ENCODE results near the gene MZF1. TPM values are rescaled to one million over a fixed set of nuclear protein-coding genes. Genes with fewer than 3 reads are reported as not detected.

Gene MZF1
- total RNA-seq, 1 experiment from 2014 or later: not detected

DNA sequence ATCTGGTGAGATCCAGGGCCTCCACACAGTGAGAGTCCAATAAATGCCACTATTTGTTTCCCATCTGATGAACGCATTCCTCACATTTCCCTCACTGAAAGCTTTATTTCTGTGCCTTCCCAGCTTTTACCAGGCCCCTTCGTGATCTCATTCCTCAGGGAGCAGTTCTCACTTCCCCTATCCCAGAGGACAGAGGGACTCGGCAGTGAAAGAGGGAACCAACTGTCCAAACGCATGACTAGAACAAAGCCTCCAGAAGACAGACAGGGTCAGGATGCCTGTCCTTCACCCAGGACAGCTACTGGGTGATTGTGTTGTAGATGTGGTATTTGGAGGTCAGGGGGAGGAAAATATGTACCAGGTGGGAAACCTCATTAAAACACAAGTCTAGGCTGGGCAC, 51.5 kb downstream of the MZF1 start:
- intact Hi-C loops (cut with micrococcal nuclease; ENCODE audit: unreplicated experiment): loop anchor here (2.0 kb wide), 1 partner anchor 303 kb away; no protein-coding TSS in a partner anchor
- POLR2A ChIA-PET (ENCODE audit: unreplicated experiment): no interaction called here
- H3K27ac ChIP-seq: no peak overlapping the region

DNA sequence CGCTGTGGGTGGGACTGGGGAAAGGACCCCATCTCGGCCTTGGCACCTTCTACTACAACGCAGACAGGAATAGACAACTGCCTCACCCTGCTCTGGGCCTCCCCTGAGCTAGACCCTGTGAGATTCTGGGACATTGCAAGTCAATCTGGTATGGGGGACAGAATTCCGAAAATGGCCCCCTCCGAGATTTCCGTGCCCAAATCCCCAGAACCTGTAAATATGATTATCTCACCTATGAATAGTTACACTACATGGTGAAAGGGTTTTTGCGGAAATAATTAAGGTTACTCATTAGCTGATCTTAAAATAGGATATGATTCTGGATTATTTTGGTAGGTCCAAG, 52.9 kb downstream of the MZF1 start:
- H3K79me2 ChIP-seq (ENCODE audit: low read depth): peaks cover 18% of the 10 kb centered on the region
- ChIA-PET CTCF (interaction anchor here (0.6 to 1.6 kb wide), 2 partner anchors 194 to 1416 kb away, joined by 4 read pairs; partner anchors contain the start of gene ZSCAN22), POLR2A (ENCODE audit: unreplicated experiment) (interaction anchor here (0.7 to 1.4 kb wide), 3 partner anchors 35 to 157 kb away, joined by 3 to 8 read pairs (median 3); partner anchors contain the start of genes CHMP2A and ZNF497)
- H3K4me2 ChIP-seq: peak overlapping the region; percentile 95
- no peak for DNase-seq
- no peaks in the 10 kb centered on the region for H3K9me3 ChIP-seq (ENCODE audit: insufficient read depth, low read depth)
- peaks cover 10% of the 10 kb centered on the region for H3K4me1 ChIP-seq (replicated peaks; ENCODE audit: insufficient read depth)
- H3F3A ChIP-seq (ENCODE audit: insufficient read depth, low read depth): peaks cover 14% of the 10 kb centered on the region; the same call in 1 of the 2 replicates
- peak overlapping the region; percentile 83 for H3K4me3 ChIP-seq
- no peaks in the 10 kb centered on the region for H3K36me3 ChIP-seq (ENCODE audit: low read depth)
- H3K27me3 ChIP-seq (ENCODE audit: insufficient read depth, low read depth): no peaks in the 10 kb centered on the region
- intact Hi-C loops (cut with micrococcal nuclease; ENCODE audit: unreplicated experiment): loop anchor here (2.0 kb wide), 1 partner anchor 301 kb away; no protein-coding TSS in a partner anchor
- no peaks in the 10 kb centered on the region for H4K20me1 ChIP-seq (ENCODE audit: insufficient read depth)
- no peaks in the 10 kb centered on the region for H3K9me2 ChIP-seq (ENCODE audit: insufficient read depth)
- H2AFZ ChIP-seq: peak overlapping the region; percentile 92
- TF ChIP-seq, protein P1, sequence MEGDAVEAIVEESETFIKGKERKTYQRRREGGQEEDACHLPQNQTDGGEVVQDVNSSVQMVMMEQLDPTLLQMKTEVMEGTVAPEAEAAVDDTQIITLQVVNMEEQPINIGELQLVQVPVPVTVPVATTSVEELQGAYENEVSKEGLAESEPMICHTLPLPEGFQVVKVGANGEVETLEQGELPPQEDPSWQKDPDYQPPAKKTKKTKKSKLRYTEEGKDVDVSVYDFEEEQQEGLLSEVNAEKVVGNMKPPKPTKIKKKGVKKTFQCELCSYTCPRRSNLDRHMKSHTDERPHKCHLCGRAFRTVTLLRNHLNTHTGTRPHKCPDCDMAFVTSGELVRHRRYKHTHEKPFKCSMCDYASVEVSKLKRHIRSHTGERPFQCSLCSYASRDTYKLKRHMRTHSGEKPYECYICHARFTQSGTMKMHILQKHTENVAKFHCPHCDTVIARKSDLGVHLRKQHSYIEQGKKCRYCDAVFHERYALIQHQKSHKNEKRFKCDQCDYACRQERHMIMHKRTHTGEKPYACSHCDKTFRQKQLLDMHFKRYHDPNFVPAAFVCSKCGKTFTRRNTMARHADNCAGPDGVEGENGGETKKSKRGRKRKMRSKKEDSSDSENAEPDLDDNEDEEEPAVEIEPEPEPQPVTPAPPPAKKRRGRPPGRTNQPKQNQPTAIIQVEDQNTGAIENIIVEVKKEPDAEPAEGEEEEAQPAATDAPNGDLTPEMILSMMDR (conservative IDR thresholded peaks at IDR 0.05): no peak
- TF ChIP-seq EZH2 (IDR thresholded peaks at IDR 0.05; ENCODE audit: low read depth): no peak
- H3K27ac ChIP-seq: peak overlapping the region; percentile 68
- BruUV-seq (replicated peaks): TSS peak; percentile 86

More for the DNA sequence above, 51.5 kb downstream of the MZF1 start:
- Histone ChIP-seq H3F3A (ENCODE audit: insufficient read depth, low read depth) (peaks cover 14% of the 10 kb centered on the region; the same call in 1 of the 2 replicates), H3K27me3 (ENCODE audit: insufficient read depth, low read depth) (no peaks in the 10 kb centered on the region), H2AFZ (no peak overlapping the region), H4K20me1 (ENCODE audit: insufficient read depth) (no peaks in the 10 kb centered on the region), H3K36me3 (ENCODE audit: low read depth) (no peaks in the 10 kb centered on the region), H3K4me1 (replicated peaks; ENCODE audit: insufficient read depth) (peaks cover 10% of the 10 kb centered on the region), H3K4me3 (no peak overlapping the region), H3K9me2 (ENCODE audit: insufficient read depth) (no peaks in the 10 kb centered on the region), H3K4me2 (no peak overlapping the region), H3K9me3 (ENCODE audit: insufficient read depth, low read depth) (no peaks in the 10 kb centered on the region), H3K79me2 (ENCODE audit: low read depth) (peaks cover 18% of the 10 kb centered on the region)
- TF ChIP-seq, protein P1 (conservative IDR thresholded peaks at IDR 0.05): no peak
- TF ChIP-seq EZH2 (IDR thresholded peaks at IDR 0.05; ENCODE audit: low read depth): no peak
- CTCF ChIA-PET: no interaction called here
- DNase-seq: no peak
- BruUV-seq (replicated peaks): no TSS peak

DNA sequence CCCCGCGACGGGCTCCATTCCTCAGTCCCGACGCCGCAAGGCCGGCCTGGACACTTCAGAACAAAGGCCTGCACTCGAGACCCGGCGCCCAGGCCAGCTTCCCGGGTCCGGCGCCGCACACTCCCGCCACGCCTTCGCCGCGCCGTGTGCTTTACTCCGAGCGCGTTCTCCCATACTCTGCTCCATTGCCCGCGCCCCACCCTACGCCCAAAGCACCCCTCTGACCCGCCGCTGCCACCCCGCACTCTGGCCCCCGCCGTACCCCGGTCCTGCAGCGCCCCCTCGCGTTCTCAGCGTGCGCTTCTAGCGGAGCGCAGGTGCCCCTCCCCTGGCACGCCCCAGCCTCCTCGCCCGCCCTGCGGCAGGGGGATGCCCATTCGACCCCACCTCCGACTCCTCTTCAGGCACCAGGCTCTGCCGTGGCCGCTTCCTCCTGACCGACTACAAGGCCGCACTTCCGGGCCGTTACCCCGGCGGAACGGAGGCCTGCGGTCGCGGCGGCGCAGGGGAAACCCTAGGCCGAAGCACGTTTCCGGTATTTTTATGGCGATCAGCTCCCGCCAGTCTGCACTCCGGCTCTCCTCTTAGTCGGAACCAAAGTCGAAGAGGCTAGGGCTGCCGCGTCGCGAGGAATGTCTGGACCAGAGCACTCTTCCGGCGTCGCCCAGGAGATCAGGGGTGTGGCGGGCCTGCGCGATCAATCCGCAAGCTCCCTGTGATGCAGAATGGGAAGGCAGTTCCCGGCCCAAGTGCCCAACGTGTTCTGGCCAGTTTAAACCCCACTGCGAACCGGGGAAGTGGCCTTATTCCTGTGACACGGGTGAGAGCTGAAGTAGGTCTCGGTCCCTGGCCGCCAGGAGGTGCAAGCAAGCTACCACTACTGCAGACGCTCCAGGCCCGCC, 53.5 kb downstream of the MZF1 start, which contains the start of gene ZBTB45:
ZBTB45 (minus strand) TSS at position 456 of the 902 bp plus-strand sequence. CDS start 2,137 bp downstream, outside the sequence.
- H3K36me3 ChIP-seq (ENCODE audit: low read depth): no peaks in the 10 kb centered on the region
- no peaks in the 10 kb centered on the region for H3K9me2 ChIP-seq (ENCODE audit: insufficient read depth)
- ChIA-PET POLR2A (ENCODE audit: unreplicated experiment) (interaction anchor here (0.7 to 1.4 kb wide), 3 partner anchors 35 to 157 kb away, joined by 3 to 8 read pairs (median 3); partner anchors contain the start of genes CHMP2A and ZNF497), CTCF (interaction anchor here (0.6 to 1.6 kb wide), 4 partner anchors 193 to 1415 kb away, joined by 3 to 6 read pairs (median 4); partner anchors contain the start of gene ZSCAN22)
- H3K9me3 ChIP-seq (ENCODE audit: insufficient read depth, low read depth): no peaks in the 10 kb centered on the region
- intact Hi-C loops (cut with micrococcal nuclease; ENCODE audit: unreplicated experiment): loop anchor here (1.0 to 5.0 kb wide), 7 partner anchors 43 to 1417 kb away; partner anchors contain the start of genes ZNF274, ZNF446, ZNF544 and ZSCAN22
- H3K27me3 ChIP-seq (ENCODE audit: insufficient read depth, low read depth): no peaks in the 10 kb centered on the region
- peaks cover 10% of the 10 kb centered on the region for H3K4me1 ChIP-seq (replicated peaks; ENCODE audit: insufficient read depth)
- peaks cover 18% of the 10 kb centered on the region for H3K79me2 ChIP-seq (ENCODE audit: low read depth)
- H3K4me2 ChIP-seq: peak within 1 kb of the TSS; percentile 95
- peak within 1 kb of the TSS; percentile 68 for H3K27ac ChIP-seq
- H3K4me3 ChIP-seq: peak within 1 kb of the TSS; percentile 83
- BruUV-seq (replicated peaks): no TSS peak
- TF ChIP-seq, protein P1 (conservative IDR thresholded peaks at IDR 0.05): peak; percentile 67
- no peak for TF ChIP-seq EZH2 (IDR thresholded peaks at IDR 0.05; ENCODE audit: low read depth)
- H2AFZ ChIP-seq: peak within 1 kb of the TSS; percentile 92
- H3F3A ChIP-seq (ENCODE audit: insufficient read depth, low read depth): peaks cover 14% of the 10 kb centered on the region; the same call in 1 of the 2 replicates
- peak; percentile 83 to 92 for DNase-seq
- no peaks in the 10 kb centered on the region for H4K20me1 ChIP-seq (ENCODE audit: insufficient read depth)
